GM12878 (cell line): Measurements from ENCODE around the gene BMP2K. TPM values are rescaled to one million over a fixed set of nuclear protein-coding genes. Genes with fewer than 3 reads are reported as not detected.

Experiments
- ATAC-seq: fragments of 200-7000 bp; cut with Tn5 transposase; 3 replicates; pipeline ENCODE4 v1.9.1; 2020; ENCODE audit warnings: mild to moderate bottlenecking, moderate library complexity
- BruUV-seq: library from RNA; stranded (reverse); fragments of 400-500 nt; replicated peaks from 2 replicates; lab custom pipeline; 2021; lab: Mats Ljungman, UMichigan
- CTCF ChIA-PET: fragments of 300-600 bp; sonication (Branson Sonifier 250); formaldehyde crosslinking; extraction: SDS; loops from one replicate; lab custom pipeline; 2021; ENCODE audit warnings: inconsistent platforms; lab: Yijun Ruan, JAX
- POLR2A ChIA-PET: fragments of 350-600 bp; formaldehyde crosslinking; extraction: SDS; loops from one replicate; lab custom pipeline; 2021; ENCODE audit warnings: inconsistent platforms; lab: Charles Lee
- RAD21 ChIA-PET: fragments of 300-600 bp; sonication (Branson Sonifier 250); formaldehyde crosslinking; loops from one replicate; lab custom pipeline; 2023; ENCODE audit warnings: antibody characterized with exemption; ENCODE audit not compliant: unreplicated experiment; lab: Charles Lee
- SMC1A ChIA-PET: fragments of 300-600 bp; sonication (Branson Sonifier 250); formaldehyde crosslinking; loops from one replicate; lab custom pipeline; 2023; ENCODE audit not compliant: unreplicated experiment, uncharacterized antibody; lab: Charles Lee
- DNase-seq: peaks from one replicate; pipeline ENCODE4 v3.0.0-alpha.2; 2011; ENCODE audit warnings: low read depth, low spot score
- FAIRE-seq: peaks from 3 replicates; lab custom pipeline; 2011; peaks lifted over from hg19 to GRCh38; lab: Jason Lieb, UNC
- H2AFZ ChIP-seq: 2 replicates; pipeline ENCODE4 v1.6.0; 2011; ENCODE audit warnings: low read depth, low read length, control low read depth; ENCODE audit not compliant: control insufficient read depth
- H3K27ac ChIP-seq: 2 replicates; pipeline ENCODE4 v1.5.1; 2011; ENCODE audit warnings: control low read depth; ENCODE audit not compliant: control insufficient read depth, insufficient read depth
- H3K27me3 ChIP-seq, 2 experiments: replicated peaks in 1 of 2; 2 replicates each; pipeline versions ENCODE4 v1.6.0 to v1.6.1; 2011; ENCODE audit warnings: low read length in 1 of 2; ENCODE audit not compliant: control insufficient read depth in 2 of 2, insufficient read depth in 2 of 2
- H3K36me3 ChIP-seq, 2 experiments: 2 replicates each; pipeline ENCODE4 v1.5.1; 2011; ENCODE audit warnings: low read length in 1 of 2; ENCODE audit not compliant: control insufficient read depth in 2 of 2, insufficient read depth in 2 of 2
- H3K4me1 ChIP-seq: 2 replicates; pipeline ENCODE4 v1.6.1; 2011; ENCODE audit warnings: mild to moderate bottlenecking, low read length, moderate library complexity, mixed read lengths; ENCODE audit not compliant: control insufficient read depth, insufficient read depth
- H3K4me2 ChIP-seq: 2 replicates; pipeline ENCODE4 v1.6.0; 2011; ENCODE audit warnings: control low read depth; ENCODE audit not compliant: control insufficient read depth, insufficient read depth
- H3K4me3 ChIP-seq: fragments of 200-600 bp; sonication (generic); 2 replicates; pipeline ENCODE4 v1.5.1; 2016
- H3K79me2 ChIP-seq: 2 replicates; pipeline ENCODE4 v1.6.0; 2011; ENCODE audit warnings: low read length; ENCODE audit not compliant: control insufficient read depth, insufficient read depth
- H3K9ac ChIP-seq: 2 replicates; pipeline ENCODE4 v1.8.0; 2011; ENCODE audit warnings: low read length, control low read depth, mixed read lengths; ENCODE audit not compliant: control insufficient read depth, insufficient read depth
- H3K9me3 ChIP-seq: replicated peaks from 3 replicates; pipeline ENCODE4 v1.5.1; 2011; ENCODE audit warnings: mild to moderate bottlenecking, low read length; ENCODE audit not compliant: control insufficient read depth, insufficient read depth
- H4K20me1 ChIP-seq: 2 replicates; pipeline ENCODE4 v1.6.0; 2011; ENCODE audit not compliant: control insufficient read depth, insufficient read depth
- MLLT1 ChIP-seq: fragments of 450-650 bp; IDR thresholded peaks from 2 replicates; pipeline ENCODE4 v1.6.1; 2016; ENCODE audit warnings: mild to moderate bottlenecking
- ZNF384 ChIP-seq: IDR thresholded peaks from 2 replicates; pipeline ENCODE4 v1.6.1; 2012; ENCODE audit warnings: low read depth, mild to moderate bottlenecking, low read length, improper control_type of control experiment, borderline replicate concordance
- WGBS: methylation state at CpG from one replicate; pipeline ENCODE4 v1.1.6; 2016; ENCODE audit warnings: low lambda C conversion rate; ENCODE audit not compliant: insufficient replicate concordance, insufficient coverage; ENCODE audit errors: missing lambda C conversion rate; 5-methylcytosine and 5-hydroxymethylcytosine counted together
- in situ Hi-C: fragments of 300-500 bp; cut with MboI; formaldehyde crosslinking; loops from 9 replicates; pipeline ENCODE4 v1.14.3; 2018; ENCODE audit warnings: mixed read lengths
- intact Hi-C: fragments of 100-400 bp; cut with micrococcal nuclease; formaldehyde crosslinking; loops from one replicate; pipeline ENCODE4 v1.14.2; 2022; ENCODE audit not compliant: unreplicated experiment
- polyA plus RNA-seq, 11 experiments: library from polyadenylated mRNA; depleted of rRNA in 4 of 11; unstranded in 6 of 11; stranded (reverse) in 5 of 11; fragments of >200 nt; fragmentation: Nextera tagmentation in 4 of 11; fragmentation: Illumina TruSeq in 1 of 11; extraction: Ambion mirVana in 4 of 11; extraction: Trizol in 1 of 11; gene quantifications; 1 replicate in 1 of 11; 2 replicates in 10 of 11; pipeline versions ENCODE4 v1.2.1 to v1.2.3, GENCODE V29; 2011 to 2016; ENCODE audit warnings: inconsistent platforms in 2 of 11, missing spikeins in 2 of 11, low read depth in 1 of 11
- total RNA-seq, 4 experiments: library from RNA; depleted of rRNA in 3 of 4; stranded (reverse); fragments of >200 nt in 3 of 4; fragmentation: Illumina TruSeq in 1 of 4; extraction: Trizol in 1 of 4; gene quantifications; 2 replicates each; pipeline versions ENCODE4 v1.2.1 to v1.2.3, GENCODE V29; 2013 to 2021

BMP2K gene
- total and polyA plus RNA-seq, 10 of the 15 experiments (the other 5 are each of a cell fraction or from before 2014, with no cell fraction given) = 3.3 to 84.6 (median 24.8) TPM

GRCh38 chr4:78863991-78864390 is 87.8 kb downstream of the BMP2K start:
- POLR2A ChIA-PET = interaction anchor here (0.6 to 1.6 kb wide), 5 partner anchors 74 to 251 kb away, joined by 3 to 10 read pairs (median 4); no protein-coding TSS in a partner anchor
- no peaks in the 10 kb centered on the region for H4K20me1 ChIP-seq
- SMC1A ChIA-PET = interaction anchor here (0.6 to 6.8 kb wide), 45 partner anchors 10 to 1603 kb away, joined by 3 to 184 read pairs (median 6); no protein-coding TSS in a partner anchor
- CTCF ChIA-PET = interaction anchor here (0.6 to 4.8 kb wide), 40 partner anchors 9 to 905 kb away, joined by 3 to 160 read pairs (median 6); no protein-coding TSS in a partner anchor
- H3K4me2 ChIP-seq = peak overlapping the region; percentile 43
- DNase-seq (no peak), ATAC-seq (peak; percentile 37), FAIRE-seq (no peak)
- H3K9ac ChIP-seq = no peak overlapping the region
- H3K36me3 ChIP-seq = peaks cover 3 to 17% of the 10 kb centered on the region in 2 experiments
- TF ChIP-seq ZNF384 (no peak), MLLT1 (peak; percentile 89)
- no peaks in the 10 kb centered on the region for H3K27me3 ChIP-seq
- peak overlapping the region; percentile 29; the same call in 1 of the 2 replicates for H3K27ac ChIP-seq
- BruUV-seq = no TSS peak
- RAD21 ChIA-PET = interaction anchor here (0.6 to 3.9 kb wide), 33 partner anchors 10 to 805 kb away, joined by 3 to 134 read pairs (median 6); partner anchors contain the start of gene BMP2K
- in situ Hi-C loops (no loop called here), intact Hi-C loops (loop anchor here (1.0 to 10.0 kb wide), 7 partner anchors 87 to 905 kb away; partner anchors contain the start of genes BMP2K and FRAS1)
- H3K4me3 ChIP-seq = no peak overlapping the region
- no peaks in the 10 kb centered on the region for H3K9me3 ChIP-seq
- no peaks in the 10 kb centered on the region; the same call in 1 of the 2 replicates for H3K79me2 ChIP-seq
- 29% methylated on average over 2 of the region's 2 CpGs for WGBS
- peaks cover 7% of the 10 kb centered on the region for H3K4me1 ChIP-seq
- H2AFZ ChIP-seq = no peak overlapping the region
